ENCODE results near the gene PLEKHO2. TPM values are rescaled to one million over a fixed set of nuclear protein-coding genes. Genes with fewer than 3 reads are reported as not detected.

Gene PLEKHO2
- total and polyA plus RNA-seq, 2 of the 8 experiments (the other 6 are each of a cell fraction or from before 2014, with no cell fraction given), result 16.9 to 20.1 TPM

- TF ChIP-seq CHD7 (IDR thresholded peaks at IDR 0.05; ENCODE audit: insufficient replicate concordance, low read length) (no peak), POLR2AphosphoS5 (IDR thresholded peaks at IDR 0.05; ENCODE audit: low read depth, low read length) (peak; percentile 89), ASH2L (IDR thresholded peaks at IDR 0.05; ENCODE audit: low read length) (peak; percentile 85), TAF7 (optimal IDR thresholded peaks at IDR 0.05; ENCODE audit: borderline replicate concordance, low read depth, low read length) (peak; percentile 88), RFX5 (IDR thresholded peaks at IDR 0.05; ENCODE audit: borderline replicate concordance, low read depth, low read length) (no peak), TAF1 (IDR thresholded peaks at IDR 0.05; ENCODE audit: low read depth, low read length) (peak; percentile 96), JUN (IDR thresholded peaks at IDR 0.05; ENCODE audit: low read depth, low read length) (no peak), RAD21 (IDR thresholded peaks at IDR 0.05 in 1 of 2, conservative IDR thresholded peaks at IDR 0.05 in 1 of 2; ENCODE audit: low read depth in 2 of 2, low read length in 2 of 2) (0 out of 4 replicates have a peak, but pooled peaks of 1 of the 2 experiments have one; percentile 8)
Measured at GRCh38 chr15:64825431-64826294, 16.1 kb upstream of the PLEKHO2 start, which contains the start of gene PIF1 (continued).

Measured in H1 (cell line).